H1 (cell line): ENCODE results near the gene ATP6V1C2. TPM values are rescaled to one million over a fixed set of nuclear protein-coding genes. Genes with fewer than 3 reads are reported as not detected.

Source experiments
- ASH2L ChIP-seq: fragments of 200-600, 300-600 bp; sonication (generic); IDR thresholded peaks from one replicate; pipeline ENCODE4 v1.7.1; 2017; ENCODE audit warnings: low read length
- BRCA1 ChIP-seq: IDR thresholded peaks from 2 replicates; pipeline ENCODE4 v1.6.1; 2012; ENCODE audit warnings: low read depth, low read length, improper control_type of control experiment
- CREB1 ChIP-seq: IDR thresholded peaks from 2 replicates; pipeline ENCODE4 v1.6.1; 2012; ENCODE audit warnings: inconsistent platforms
- CTCF ChIP-seq, 3 experiments: IDR thresholded peaks; 1 replicate in 2 of 3; 2 replicates in 1 of 3; pipeline versions ENCODE4 v1.5.1 to v1.6.1; 2011; ENCODE audit warnings: low read length in 3 of 3, mild to moderate bottlenecking in 3 of 3, inconsistent platforms in 2 of 3, low read depth in 1 of 3, moderate library complexity in 1 of 3; ENCODE audit not compliant: insufficient read depth in 1 of 3; ENCODE audit errors: control extremely low read depth in 1 of 3
- JUN ChIP-seq: IDR thresholded peaks from 2 replicates; pipeline ENCODE4 v1.6.1; 2011; ENCODE audit warnings: low read depth, mild to moderate bottlenecking, improper control_type of control experiment, low read length
- SP1 ChIP-seq: IDR thresholded peaks from 2 replicates; pipeline ENCODE4 v1.6.1; 2011; ENCODE audit warnings: low read depth, low read length
- TAF1 ChIP-seq: IDR thresholded peaks from 2 replicates; pipeline ENCODE4 v1.6.1; 2011; ENCODE audit warnings: mild to moderate bottlenecking, low read depth, low read length
- USF2 ChIP-seq: IDR thresholded peaks from 2 replicates; pipeline ENCODE4 v1.6.1; 2011; ENCODE audit warnings: low read length, improper control_type of control experiment
- polyA plus RNA-seq, 7 experiments: library from polyadenylated mRNA; depleted of rRNA in 3 of 7; stranded (reverse) in 5 of 7; unstranded in 2 of 7; fragments of >200 nt in 5 of 7; fragments of 200-250 nt in 2 of 7; gene quantifications; 1 replicate in 5 of 7; 2 replicates in 1 of 7; 4 replicates in 1 of 7; pipeline versions ENCODE4 v1.2.1 to v1.2.3, GENCODE V29; 2011 to 2013; ENCODE audit warnings: missing spikeins in 2 of 7, mixed read lengths in 2 of 7
- total RNA-seq: library from RNA; stranded (reverse); fragmentation: NEBNext Ultra II Directional; extraction: Animal tissue kit (Norgen Biotek cat#: 25700); gene quantifications from 2 replicates; pipeline ENCODE4 v1.2.1, GENCODE V29; 2021
- TF ChIP-seq, protein P1 (sequence below): fragments of 300-600 bp; sonication (generic); IDR thresholded peaks from 2 replicates; pipeline ENCODE4 v1.7.1; 2012; ENCODE audit warnings: low read length, moderate library complexity, mild to moderate bottlenecking, inconsistent platforms; ENCODE audit not compliant: insufficient replicate concordance

The ATP6V1C2 gene
- total and polyA plus RNA-seq, 2 of the 8 experiments (the other 6 are each of a cell fraction or from before 2014, with no cell fraction given), result 0.29 to 0.74 TPM

GRCh38 chr2:10675131-10675530, 46.3 kb upstream of the ATP6V1C2 start (continued):
- TF ChIP-seq, protein P1, sequence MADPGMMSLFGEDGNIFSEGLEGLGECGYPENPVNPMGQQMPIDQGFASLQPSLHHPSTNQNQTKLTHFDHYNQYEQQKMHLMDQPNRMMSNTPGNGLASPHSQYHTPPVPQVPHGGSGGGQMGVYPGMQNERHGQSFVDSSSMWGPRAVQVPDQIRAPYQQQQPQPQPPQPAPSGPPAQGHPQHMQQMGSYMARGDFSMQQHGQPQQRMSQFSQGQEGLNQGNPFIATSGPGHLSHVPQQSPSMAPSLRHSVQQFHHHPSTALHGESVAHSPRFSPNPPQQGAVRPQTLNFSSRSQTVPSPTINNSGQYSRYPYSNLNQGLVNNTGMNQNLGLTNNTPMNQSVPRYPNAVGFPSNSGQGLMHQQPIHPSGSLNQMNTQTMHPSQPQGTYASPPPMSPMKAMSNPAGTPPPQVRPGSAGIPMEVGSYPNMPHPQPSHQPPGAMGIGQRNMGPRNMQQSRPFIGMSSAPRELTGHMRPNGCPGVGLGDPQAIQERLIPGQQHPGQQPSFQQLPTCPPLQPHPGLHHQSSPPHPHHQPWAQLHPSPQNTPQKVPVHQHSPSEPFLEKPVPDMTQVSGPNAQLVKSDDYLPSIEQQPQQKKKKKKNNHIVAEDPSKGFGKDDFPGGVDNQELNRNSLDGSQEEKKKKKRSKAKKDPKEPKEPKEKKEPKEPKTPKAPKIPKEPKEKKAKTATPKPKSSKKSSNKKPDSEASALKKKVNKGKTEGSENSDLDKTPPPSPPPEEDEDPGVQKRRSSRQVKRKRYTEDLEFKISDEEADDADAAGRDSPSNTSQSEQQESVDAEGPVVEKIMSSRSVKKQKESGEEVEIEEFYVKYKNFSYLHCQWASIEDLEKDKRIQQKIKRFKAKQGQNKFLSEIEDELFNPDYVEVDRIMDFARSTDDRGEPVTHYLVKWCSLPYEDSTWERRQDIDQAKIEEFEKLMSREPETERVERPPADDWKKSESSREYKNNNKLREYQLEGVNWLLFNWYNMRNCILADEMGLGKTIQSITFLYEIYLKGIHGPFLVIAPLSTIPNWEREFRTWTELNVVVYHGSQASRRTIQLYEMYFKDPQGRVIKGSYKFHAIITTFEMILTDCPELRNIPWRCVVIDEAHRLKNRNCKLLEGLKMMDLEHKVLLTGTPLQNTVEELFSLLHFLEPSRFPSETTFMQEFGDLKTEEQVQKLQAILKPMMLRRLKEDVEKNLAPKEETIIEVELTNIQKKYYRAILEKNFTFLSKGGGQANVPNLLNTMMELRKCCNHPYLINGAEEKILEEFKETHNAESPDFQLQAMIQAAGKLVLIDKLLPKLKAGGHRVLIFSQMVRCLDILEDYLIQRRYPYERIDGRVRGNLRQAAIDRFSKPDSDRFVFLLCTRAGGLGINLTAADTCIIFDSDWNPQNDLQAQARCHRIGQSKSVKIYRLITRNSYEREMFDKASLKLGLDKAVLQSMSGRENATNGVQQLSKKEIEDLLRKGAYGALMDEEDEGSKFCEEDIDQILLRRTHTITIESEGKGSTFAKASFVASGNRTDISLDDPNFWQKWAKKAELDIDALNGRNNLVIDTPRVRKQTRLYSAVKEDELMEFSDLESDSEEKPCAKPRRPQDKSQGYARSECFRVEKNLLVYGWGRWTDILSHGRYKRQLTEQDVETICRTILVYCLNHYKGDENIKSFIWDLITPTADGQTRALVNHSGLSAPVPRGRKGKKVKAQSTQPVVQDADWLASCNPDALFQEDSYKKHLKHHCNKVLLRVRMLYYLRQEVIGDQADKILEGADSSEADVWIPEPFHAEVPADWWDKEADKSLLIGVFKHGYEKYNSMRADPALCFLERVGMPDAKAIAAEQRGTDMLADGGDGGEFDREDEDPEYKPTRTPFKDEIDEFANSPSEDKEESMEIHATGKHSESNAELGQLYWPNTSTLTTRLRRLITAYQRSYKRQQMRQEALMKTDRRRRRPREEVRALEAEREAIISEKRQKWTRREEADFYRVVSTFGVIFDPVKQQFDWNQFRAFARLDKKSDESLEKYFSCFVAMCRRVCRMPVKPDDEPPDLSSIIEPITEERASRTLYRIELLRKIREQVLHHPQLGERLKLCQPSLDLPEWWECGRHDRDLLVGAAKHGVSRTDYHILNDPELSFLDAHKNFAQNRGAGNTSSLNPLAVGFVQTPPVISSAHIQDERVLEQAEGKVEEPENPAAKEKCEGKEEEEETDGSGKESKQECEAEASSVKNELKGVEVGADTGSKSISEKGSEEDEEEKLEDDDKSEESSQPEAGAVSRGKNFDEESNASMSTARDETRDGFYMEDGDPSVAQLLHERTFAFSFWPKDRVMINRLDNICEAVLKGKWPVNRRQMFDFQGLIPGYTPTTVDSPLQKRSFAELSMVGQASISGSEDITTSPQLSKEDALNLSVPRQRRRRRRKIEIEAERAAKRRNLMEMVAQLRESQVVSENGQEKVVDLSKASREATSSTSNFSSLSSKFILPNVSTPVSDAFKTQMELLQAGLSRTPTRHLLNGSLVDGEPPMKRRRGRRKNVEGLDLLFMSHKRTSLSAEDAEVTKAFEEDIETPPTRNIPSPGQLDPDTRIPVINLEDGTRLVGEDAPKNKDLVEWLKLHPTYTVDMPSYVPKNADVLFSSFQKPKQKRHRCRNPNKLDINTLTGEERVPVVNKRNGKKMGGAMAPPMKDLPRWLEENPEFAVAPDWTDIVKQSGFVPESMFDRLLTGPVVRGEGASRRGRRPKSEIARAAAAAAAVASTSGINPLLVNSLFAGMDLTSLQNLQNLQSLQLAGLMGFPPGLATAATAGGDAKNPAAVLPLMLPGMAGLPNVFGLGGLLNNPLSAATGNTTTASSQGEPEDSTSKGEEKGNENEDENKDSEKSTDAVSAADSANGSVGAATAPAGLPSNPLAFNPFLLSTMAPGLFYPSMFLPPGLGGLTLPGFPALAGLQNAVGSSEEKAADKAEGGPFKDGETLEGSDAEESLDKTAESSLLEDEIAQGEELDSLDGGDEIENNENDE, result no peak
- TF ChIP-seq ASH2L, result no peak
- TF ChIP-seq CTCF (IDR thresholded peaks at IDR 0.05; ENCODE audit: control extremely low read depth in 1 of 3, insufficient read depth in 1 of 3, low read depth in 1 of 3, low read length in 3 of 3), result no peak
- TF ChIP-seq BRCA1, result no peak
- no peak for TF ChIP-seq CREB1
- no peak for TF ChIP-seq TAF1
- no peak for TF ChIP-seq JUN
- no peak for TF ChIP-seq USF2
- TF ChIP-seq SP1, result no peak
